Stimulated activated CD8-positive, alpha-beta memory T cell treated with anti-CD3 and anti-CD28 coated beads, Interleukin-7, amount 100 ng/mL, for 1 hour (primary cell): Measurements from ENCODE around the gene RUFY2.
"Not testable (repeated sequence)": the region's sequence is repeated elsewhere in the genome, so short reads cannot be mapped to it uniquely, and the experiment has no call there.

Source experiments
- DNase-seq, 2 donors: peaks; one replicate each; pipeline ENCODE4 v3.0.0-alpha.2; 2020; ENCODE audit warnings: low read depth in 2 of 2

Gene RUFY2, protein sequence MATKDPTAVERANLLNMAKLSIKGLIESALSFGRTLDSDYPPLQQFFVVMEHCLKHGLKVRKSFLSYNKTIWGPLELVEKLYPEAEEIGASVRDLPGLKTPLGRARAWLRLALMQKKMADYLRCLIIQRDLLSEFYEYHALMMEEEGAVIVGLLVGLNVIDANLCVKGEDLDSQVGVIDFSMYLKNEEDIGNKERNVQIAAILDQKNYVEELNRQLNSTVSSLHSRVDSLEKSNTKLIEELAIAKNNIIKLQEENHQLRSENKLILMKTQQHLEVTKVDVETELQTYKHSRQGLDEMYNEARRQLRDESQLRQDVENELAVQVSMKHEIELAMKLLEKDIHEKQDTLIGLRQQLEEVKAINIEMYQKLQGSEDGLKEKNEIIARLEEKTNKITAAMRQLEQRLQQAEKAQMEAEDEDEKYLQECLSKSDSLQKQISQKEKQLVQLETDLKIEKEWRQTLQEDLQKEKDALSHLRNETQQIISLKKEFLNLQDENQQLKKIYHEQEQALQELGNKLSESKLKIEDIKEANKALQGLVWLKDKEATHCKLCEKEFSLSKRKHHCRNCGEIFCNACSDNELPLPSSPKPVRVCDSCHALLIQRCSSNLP

DNA sequence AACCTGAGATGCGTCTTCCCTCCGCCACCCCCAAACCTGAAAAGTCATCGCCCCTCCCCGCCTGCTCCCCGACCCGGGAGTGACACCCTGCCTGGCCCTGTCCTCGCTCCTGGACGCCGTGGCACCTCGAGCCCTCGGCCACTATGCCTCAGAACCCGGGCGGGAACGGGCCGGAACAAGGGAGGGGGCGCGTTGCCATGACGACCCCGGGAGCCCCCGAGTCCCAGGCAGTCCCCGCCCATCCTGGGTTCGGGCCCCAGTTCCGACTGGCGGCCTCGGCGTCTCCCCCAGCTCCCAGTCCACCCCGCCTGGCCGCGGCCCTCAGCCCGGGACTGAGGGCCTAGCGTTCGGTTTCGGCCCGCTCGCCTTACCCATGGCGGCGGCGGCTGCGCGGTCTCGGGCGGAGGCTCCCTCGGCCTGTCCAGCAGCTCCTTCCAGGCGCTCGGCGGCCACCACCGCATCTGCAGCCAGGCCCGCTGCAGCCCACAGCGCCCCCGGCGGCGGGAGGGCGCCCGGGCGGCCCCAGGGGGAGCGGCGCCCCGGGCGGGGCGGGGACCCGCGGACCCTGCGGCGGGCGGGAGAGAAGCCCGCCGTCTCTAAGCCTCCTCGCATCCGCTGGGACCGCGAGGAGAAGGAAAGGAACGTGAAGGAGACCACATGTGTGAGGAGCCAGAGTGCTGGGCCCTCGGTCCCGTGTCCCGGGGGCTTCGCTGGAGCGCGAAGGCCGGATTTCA, at the start of gene RUFY2:
Gene RUFY2, minus strand, starts transcription at position 463 of the 734 bp plus-strand sequence. Its CDS starts 88 bp downstream, at position 375.
- DNase-seq = peak; percentile 49 to 51

DNA sequence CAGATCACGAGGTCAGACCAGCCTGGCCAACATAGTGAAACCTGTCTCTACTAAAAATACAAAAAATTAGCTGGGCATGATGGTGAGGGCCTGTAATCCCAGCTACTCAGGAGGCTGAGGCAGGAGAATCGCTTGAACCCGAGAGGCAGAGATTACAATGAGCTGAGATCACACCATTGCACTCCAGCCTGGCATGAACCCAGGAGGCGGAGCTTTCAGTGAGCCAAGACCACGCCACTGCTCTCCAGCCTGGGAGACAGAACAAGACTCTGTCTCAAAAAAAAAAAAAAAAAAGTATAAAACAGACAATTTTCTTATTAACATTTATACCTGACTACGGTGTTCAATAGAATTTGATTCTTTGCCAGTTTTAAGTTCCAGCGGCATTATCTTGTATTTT, 42.6 kb upstream of the RUFY2 start:
- not testable (repeated sequence) for DNase-seq

DNA sequence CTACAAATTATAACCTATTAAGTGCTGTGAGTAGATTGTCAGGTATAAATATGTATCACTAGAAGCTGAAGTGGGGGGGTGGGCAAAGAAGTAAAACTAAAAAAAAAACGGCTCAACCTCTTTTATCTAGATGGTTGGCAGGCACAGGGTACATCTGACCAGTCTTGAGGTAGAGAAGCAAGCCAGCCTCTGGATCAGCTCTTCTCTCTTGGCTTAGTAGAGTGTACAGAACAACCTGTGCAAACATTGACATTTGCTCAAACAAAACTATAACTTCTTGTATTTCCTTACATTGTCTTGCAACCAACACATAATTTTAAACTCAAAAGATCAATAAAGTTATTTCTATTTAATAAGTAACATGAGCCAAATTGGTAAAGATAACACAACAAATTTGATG, 39.1 kb upstream of the RUFY2 start:
- DNase-seq = no peak

DNA sequence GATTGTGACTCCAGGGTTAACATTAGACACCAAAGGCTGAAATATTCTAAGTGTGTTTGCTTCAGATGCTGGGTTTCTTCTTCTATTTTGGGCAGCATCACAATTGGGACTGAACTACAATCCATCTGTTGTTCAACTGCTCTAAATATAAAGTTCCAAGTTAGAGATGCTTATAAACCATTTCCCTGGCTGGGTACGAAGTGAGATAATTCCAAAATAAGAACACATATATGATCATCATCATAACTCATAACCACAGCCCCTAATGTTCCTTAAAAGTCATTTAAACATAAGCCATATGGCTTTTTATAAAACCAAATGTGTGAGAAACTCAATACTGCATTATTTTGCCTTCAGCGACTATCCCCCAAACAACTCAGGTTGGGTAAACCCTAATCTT, 35.9 kb upstream of the RUFY2 start:
- no peak for DNase-seq

DNA sequence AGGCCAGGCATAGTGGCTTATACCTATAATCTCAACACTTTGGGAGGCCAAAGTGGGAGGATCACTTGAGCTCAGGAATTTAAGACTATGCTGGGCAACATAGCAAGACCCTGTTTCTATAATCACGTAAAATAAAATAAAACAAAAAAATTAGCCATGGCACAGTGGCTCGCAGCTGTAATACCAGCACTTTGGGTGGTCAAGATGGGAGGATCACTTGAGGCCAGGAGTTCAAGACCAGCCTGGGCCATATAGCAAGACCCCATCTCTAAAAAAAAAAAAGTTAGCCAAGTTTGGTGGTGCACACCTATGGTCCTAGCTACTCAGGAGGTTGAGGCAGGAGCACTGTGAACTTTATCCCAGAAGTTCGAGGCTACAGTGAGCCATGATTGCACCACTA, 33.8 kb upstream of the RUFY2 start:
- DNase-seq = no peak

DNA sequence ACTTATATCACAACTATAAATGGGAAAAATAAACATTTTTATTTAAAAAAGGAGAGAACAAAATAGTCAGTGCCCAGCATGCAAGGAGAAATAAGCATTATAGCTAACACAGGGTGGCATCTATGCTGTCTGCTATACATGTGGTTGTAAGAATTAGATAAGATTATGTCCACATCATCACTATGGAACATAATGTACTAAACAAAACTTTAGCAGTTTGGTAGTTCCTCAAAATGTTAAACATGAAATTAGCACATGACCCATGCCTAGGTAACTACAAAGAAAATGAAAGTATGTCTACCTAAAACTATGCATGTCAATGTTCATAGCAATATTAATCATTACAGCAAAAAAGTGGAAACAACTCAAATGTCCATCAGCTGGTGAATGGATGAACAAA, 28.7 kb upstream of the RUFY2 start:
- DNase-seq = no peak

DNA sequence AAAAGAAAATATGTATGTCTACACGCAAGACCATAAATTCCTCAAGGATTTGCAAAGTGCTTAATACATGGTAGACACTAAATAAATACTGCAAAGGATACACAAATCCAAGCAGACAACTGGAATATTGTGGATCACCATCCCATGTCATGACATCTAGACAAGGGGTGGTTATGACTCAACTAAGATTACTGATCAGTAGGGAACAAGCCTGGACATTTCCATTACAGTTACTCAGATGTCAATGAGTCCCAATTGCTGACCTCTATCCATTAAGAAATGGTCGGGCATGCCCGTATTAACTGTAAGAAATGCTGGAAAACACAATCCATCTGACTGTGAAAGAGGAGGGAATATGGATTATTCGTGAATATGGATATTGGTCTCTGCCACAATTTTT, 27.6 kb upstream of the RUFY2 start:
- no peak for DNase-seq

DNA sequence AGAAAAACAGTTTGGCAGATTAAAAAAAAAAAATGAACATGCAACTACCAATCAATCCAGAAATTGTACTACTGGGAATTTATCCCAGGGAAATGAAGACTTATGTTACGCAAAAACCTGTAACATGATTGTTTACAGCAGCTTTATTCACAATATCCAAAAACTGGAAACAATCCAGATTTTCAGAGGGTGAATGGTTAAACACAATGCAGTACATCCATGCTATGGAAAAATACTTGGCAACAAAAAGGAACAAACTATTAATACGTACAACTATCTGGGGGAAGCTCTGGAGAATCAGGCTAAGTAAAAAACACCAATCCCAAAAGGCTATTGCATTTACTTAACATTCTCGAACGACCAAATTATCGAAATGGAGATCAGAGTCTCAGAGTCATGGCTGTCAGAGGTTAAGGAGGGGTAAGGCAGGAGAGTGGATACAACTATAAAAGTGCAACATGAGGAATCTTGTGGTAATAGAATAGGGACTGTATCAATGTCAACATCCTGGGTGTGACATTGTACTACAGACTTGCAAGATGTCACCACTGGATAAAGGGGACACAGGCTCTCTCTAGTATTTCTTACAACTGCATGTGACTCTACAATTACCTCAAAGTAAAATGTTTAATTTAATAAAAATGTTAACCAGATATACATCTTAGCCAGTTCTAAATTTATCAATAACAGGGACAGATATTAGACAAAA, 21.5 kb upstream of the RUFY2 start:
- DNase-seq = no peak

DNA sequence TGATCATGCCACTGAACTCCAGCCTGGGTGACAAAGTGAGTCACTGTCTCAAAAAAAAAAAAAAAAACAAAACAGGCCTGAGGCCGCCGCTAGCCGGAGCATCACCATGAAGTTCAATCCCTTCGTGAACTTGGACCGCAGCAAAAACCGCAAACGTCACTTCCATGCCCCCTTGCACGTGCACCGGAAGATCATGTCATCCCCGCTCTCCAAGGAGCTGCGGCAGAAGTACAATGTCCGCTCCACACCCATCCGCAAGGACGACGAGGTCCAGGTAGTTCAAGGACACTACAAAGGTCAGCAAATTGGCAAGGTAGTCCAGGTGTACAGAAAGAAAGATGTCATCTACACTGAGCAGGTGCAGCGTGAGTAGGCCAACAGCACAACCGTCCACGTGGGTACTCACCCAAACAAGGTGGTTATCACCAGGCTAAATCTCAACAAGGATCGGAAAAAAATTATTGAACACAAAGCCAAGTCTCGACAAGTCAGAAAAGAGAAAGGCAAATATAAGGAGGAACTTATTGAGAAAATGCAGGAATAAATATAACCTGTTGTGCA, 17.5 kb upstream of the RUFY2 start:
- no peak for DNase-seq

DNA sequence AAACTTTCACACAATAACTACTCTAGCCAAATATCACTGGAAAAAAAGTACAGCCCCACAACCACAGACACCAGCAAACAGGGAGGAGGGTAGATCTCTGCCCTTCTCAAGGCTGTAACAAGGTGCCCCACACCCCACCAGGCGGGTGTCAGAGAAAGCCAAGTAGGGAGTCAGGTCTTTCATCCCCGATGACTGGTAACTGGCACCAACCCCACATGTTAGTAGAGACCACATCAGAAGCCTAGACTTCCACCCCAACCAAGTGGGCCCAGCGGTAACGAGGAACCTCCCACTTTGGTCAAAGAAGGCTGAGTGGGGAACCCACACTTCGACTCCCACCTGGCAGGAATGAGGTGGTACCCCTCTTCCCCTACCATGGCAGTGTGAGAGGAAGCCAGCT, 16.4 kb upstream of the RUFY2 start:
- DNase-seq = no peak

DNA sequence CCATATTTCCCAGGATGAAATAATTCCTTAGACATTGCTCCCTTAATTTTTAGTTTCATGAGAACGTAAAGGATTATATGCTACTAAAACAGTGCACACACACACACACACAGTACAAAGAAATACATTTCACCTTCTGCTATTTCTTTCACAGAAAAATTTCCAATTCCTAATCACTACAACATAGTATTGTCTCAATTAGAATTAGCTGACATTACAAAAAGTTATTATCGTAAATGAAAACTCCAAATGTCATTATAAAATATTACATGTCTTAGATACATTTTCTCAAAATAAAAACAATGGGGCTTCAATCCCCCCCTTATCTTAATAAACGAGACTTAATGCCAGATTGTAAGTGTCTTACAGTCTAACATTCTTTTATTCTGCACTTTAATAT, 12.3 kb upstream of the RUFY2 start:
- DNase-seq = no peak

DNA sequence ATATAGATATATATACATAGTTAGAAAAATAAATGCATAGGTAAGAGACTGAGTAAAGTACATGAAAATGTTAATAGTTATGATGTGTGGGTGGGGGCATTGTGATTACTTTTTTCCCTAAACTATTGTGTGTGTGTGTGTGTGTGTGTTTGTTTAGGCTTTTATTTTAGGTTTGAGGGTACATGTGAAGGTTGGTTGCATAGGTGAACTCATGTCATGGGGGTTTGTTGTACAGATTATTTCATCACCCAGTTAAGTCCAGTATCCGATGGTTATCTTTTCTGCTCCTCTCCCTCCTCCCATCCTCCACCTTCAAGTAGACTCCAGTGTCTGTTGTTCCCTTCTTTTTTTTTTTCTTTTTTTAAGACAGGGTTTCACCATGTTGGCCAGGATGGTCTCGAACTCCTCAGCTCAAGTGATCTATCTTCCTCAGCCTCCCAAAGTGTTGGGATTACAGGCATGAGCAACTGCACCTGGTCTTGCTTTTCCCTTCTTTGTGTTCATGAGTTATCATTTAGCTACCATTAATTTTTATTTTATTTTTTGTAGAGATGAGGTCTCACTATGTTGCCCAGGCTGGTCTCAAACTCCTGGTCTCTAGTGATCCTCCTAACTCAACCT, 1.9 kb upstream of the RUFY2 start:
- no peak for DNase-seq

DNA sequence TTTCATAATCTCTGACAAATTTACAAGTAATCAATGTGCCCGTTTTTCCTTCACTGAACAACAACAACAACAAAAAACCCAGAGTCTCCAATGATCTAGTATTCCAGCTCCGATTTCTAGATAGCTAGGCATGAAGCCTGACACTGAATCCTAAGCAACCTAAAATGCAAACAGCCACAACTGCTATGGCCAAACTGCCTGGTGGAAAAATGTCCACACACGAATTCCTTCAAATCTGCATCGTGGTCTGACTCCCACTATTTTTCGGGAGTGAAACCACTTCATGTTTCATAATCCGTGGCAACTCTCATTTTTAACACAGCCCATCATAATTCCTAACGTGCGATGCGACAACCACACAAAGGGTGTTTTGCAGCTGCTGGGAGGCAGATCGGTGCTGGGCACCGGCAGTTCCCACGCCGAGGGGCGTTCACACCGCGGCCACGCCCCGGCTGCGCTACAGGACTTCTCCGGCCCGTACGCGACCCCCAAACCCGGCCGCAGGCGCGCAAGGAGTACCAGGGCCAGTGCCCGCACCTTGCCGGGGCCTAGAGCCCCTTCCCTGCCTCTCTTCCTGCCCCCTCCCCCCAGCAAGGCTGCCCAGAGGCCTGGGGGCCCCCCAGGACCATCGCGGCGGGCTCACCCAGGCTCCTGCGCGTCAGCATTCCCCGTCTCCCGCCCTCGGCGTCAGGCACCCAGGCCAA, 814 bp downstream of the RUFY2 start:
- no peak for DNase-seq

DNA sequence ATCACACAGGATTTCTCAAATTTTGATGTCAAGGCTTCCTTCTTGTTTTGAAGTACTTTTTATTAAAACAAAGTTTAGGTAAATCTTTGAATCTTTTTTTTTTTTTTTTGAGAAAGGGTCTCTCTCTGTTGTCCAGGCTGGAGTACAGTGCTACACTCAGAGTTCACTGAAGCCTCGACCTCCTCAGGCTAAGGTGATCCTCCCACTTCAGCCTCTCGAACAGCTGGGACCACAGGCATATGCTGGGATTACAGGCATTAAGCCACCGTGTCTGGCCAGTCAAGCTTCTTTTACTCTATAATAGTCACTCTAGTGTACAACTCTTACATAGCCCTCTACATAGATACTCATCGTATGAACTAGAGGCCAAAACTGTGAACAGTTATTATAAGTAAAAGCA, 3.4 kb downstream of the RUFY2 start:
- DNase-seq = no peak

DNA sequence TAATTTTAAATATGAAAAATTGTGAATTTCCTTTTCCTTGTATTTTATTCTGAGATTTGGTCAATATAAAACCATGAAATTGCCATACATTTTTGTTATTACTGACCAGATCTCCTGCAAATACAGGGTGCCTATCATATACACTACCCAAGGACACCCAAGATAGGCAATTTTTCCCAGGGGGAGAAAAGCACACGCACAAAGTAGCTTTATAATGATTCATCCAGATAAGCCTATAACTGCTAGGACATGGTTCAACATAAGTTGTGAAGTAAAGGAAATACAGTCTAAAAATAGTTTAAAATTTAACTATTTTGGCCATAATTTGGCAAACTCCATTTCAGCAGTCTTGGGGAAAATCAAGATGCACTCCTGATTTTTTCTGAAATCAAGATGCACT, 4.8 kb downstream of the RUFY2 start:
- DNase-seq = no peak

DNA sequence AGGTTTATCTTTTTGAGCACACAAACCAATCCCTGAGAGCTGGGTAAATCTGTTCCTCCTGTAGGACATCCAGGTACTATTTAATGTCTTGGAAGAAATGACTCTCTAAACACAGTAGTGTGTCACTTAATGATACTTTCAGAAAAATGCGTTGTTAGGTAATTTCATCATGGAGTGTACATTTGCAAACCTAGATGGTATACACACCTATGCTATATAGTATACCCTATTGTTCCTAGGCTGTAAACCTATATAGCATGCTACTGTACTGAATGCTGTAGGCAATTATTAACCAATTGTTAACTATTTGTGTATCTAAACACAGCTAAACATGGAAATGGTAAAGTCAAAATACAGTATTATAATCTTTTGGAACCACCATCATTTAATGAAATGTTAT, 10.1 kb downstream of the RUFY2 start:
- no peak for DNase-seq

DNA sequence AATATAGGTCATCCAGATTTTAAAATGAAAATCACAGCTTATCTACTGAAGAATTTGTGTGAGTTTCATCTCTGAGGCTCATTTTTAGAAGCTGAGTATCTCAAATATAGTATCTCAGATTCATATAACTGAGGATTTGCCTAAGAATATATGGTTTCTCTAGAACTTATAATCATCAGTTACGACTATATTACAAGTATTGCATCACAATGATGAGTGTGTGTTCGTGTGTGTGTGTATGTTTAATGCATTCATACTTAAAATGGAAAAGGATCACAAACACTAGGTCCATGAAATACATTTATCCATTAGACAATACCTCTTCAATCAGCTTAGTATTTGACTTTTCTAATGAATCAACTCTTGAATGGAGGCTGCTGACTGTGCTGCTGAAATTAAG, 21.3 kb downstream of the RUFY2 start:
- DNase-seq = no peak

DNA sequence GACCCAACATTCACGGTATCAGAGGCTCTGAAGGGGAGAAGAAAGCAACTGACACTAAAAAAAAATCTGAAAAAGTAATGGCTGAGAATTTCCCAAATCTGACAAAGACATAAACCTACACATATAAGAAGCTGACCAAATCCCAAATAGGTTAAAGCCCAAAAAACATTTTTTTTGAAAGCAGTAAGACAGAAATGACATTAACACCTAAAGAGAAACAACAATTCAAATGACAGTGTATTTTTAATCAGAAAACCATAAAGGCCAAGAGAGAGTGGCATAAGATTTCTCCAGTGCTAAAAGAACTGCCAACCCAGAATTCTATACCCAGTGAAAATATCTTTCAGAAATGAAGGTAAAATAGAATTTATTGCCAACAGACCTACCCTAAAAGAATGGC, 35.5 kb downstream of the RUFY2 start:
- no peak for DNase-seq

DNA sequence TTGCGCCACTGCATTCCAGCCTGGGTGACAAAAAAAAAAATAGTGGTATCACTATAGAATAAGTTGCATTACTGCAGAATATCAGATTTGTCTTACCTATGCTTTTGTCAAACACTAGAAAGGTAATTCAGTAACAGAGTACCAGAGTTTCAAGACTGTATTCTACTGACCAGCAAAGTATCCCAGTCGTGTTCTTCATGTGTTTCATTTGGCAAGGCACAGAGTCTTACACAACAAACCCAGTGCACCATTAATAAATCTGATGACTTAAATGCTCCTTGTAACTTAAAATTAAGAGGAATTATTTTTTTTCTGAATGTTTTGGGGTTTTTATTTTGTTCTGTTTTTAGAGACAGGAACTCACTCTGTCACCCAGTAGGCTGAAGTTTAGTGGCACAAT, 40.0 kb downstream of the RUFY2 start:
- DNase-seq = no peak

DNA sequence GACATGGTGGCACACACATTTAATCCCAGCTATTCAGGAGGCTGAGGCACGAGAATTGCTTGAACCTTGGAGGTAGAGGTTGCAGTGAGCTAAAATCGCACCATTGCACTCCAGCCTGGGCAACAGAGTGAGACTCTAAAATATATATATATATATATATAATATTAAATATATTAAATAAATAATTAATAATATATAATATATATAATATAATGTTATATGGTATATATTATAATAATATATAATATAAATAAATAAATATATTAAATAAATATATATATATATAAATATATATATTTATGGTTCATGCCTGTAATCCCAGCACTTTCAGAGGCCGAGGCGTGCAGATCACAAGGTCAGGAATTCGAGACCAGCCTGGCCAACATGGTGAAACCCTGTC, 40.5 kb downstream of the RUFY2 start:
- DNase-seq = no peak

DNA sequence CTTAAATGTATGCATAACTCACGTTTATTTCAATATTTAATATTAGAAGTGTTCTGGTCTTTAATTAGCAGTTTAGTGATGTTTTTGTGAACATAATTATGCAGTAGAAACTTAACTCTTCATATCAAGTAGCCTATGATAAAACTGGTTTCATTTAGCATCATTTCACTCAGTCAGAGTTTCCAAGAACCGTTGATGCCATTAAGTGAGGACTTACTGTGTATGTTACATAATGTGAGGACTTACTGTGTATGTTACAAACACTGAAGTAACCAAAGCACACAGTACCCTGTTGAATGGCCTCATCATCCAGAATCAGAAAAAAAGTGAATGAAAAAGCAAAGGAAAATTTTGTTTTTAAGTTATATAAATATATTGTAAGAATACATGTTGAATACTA, 41.5 kb downstream of the RUFY2 start:
- no peak for DNase-seq
